OCI-M1 (cell line): ENCODE measurements around the gene MPND.

Experiments
- DNase-seq: peaks from one replicate; lab custom pipeline; 2025; lab: John Stamatoyannopoulos, UW

The MPND gene, protein sequence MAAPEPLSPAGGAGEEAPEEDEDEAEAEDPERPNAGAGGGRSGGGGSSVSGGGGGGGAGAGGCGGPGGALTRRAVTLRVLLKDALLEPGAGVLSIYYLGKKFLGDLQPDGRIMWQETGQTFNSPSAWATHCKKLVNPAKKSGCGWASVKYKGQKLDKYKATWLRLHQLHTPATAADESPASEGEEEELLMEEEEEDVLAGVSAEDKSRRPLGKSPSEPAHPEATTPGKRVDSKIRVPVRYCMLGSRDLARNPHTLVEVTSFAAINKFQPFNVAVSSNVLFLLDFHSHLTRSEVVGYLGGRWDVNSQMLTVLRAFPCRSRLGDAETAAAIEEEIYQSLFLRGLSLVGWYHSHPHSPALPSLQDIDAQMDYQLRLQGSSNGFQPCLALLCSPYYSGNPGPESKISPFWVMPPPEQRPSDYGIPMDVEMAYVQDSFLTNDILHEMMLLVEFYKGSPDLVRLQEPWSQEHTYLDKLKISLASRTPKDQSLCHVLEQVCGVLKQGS

DNA sequence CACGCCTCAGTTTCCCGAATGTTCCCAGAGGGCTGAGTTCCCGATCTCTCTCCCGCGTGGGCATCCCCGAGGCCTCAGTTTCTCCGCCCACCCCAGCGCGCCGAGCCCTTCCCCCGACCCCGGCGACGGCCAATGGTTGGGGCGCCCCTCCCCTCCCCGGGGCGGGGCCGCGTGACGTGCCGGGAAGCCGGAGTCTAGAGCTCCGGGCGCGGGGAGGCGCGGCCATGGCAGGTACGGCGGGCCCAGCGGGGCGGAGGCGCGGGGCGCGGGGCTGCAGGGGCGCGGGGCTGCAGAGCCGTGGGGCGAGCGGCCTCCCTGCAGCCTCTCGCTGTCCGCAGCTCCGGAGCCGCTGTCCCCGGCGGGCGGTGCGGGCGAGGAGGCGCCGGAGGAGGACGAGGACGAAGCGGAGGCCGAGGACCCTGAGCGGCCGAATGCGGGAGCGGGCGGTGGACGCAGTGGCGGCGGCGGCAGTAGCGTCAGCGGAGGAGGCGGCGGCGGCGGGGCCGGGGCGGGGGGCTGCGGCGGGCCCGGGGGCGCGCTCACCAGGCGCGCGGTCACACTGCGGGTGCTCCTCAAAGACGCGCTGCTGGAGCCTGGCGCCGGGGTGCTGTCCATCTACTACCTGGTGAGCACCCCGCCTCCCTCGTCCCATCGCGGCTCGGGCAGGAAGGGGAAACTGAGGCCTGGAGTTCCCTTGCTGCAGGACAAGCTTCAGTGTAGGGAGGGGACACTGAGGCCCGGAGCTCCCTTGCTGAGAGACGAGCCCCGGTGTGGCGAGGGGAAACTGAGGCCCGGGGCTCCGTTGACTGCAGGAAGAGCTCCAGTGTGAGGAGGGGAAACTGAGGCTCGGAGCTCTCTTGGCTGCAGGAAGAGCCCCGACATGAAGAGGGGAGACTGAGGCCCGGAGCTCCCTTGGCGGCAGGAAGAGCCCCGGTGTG, at the start of gene MPND:
Gene MPND, plus strand, starts transcription at position 193 of the 938 bp plus-strand sequence. Its CDS starts 32 bp downstream, at position 225.
- peak; percentile 83 for DNase-seq

DNA sequence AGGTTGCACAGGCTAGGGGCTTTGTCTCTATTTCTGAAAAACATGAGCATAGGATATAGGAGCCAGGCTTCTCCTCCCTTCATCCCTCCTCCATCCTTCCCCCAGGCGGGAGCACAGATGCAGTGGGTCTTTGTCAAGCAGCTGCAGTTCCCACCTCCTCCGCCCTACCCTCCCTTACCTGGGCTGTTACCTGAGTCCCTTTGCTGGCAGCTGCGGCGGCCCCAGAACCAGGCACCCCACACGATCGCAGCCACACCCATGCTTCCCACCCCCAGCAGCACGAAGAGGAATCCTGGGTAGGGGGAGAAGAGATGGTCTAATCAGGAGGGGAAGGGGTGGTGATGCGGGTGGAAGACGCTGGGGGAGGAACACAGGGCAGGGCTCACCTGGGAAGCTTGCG, 49.0 kb upstream of the MPND start:
- no peak for DNase-seq

DNA sequence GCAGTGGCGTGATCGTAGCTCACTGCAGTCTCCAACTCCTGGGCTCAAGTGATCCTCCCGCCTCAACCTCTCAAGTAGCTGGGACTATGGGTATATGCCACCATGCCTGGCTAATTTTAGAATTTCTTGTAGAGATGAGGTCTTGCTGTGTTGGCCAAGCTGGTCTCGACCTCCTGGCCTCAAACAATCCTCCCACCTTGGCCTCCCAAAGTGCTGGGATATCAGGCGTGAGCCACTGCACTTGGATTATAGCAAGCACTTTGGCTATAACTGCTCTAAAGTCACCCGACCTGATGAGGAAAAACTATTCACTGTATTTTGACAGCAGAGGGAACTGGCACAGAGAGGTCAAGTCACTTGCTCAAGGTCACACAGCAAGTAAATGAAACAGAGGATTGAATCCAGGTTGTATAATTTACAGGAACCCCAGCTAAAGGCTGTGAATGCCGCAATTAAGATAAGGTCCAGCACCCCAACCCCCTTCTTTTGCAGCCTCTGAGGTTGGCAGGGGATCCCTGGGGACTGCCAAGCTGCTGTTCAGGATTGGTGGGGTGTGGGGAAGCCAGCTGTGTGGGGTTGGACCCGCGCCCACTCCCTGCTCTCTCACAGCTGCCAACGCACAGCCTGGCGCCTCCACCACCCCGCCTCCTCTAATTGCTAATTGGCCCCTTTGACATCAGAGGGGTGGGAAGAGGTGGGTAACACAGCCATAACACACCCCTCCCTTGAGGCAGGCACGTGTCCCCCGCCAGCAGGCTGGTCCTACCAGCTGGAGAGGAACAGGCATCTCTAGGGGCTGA, 47.2 kb upstream of the MPND start:
- no peak for DNase-seq

DNA sequence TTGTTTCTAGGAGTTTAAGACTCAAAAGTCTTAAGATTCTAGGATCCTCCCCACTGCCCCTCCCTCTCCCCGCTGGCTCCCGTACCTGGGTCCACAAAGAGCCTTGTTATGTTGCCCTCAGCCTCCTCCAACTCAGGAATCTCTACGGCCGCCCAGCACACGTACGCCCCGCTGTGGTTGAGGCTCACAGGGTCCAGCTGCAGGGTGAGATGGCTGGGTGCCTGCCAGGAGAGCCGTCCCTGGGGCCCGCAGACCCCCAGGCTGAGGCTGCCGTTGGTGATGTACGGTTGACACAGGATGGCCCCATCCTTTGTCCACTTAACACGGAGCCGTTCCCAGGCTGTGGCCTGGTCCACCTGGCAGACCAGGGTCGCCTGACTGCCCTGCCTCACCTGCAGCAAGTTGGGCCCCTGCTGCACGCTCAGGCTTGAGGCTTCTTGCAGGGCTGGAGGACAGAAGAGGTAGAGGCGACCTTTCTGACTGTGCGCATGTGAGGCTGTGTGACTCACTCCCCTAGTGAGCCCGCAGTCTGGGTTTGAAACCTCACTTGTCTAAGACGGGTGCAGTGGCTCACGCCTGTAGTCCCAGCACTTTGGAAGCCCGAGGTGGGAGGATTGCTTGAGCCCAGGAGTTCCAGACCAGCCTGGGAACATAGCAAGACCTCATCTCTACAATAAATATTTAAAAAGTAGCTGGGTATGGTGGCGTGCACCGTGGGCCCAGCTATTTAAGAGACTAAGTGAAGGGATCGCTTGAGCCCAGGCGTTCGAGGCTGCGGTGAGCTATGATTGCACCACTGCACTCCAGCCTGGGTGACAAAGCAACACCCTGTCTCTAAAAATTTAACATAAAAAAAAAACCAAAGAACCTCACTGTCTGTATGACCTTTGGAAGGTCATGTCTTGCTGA, 45.2 kb upstream of the MPND start:
- DNase-seq: no peak

DNA sequence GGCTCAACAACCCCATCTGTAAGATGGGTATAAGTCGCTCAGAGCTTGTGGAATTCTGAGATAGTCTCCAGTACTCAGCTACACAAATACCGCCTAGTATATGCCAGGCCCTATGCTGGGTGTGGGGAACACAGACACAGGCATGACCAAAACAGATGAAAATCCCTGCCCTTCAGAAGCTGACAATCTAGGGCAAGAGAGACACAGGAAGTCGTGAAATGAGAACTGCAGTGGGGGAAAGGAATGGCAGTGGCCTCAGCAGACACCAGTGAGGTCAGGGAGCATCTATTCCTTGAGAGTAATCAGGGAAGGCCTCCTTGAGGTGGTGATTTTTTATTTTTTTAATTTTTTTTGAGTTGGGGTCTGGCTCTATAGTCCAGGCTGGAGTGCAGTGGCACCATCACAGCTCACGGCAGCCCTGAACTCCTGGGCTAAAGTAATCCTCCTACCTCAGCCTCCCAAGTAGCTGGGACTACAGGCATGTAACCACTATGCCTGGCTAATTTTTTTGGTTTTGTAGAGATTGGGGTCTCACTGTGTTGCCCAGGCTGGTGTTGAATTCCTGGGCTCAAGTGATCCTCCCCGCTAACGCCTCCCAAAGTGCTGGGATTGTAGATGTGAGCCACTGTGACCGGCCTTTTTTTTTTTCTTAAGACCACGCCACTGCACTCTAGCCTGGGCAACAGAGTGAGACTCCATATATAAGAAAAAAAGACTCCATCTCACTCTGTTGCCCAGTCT, 44.4 kb upstream of the MPND start:
- no peak for DNase-seq

DNA sequence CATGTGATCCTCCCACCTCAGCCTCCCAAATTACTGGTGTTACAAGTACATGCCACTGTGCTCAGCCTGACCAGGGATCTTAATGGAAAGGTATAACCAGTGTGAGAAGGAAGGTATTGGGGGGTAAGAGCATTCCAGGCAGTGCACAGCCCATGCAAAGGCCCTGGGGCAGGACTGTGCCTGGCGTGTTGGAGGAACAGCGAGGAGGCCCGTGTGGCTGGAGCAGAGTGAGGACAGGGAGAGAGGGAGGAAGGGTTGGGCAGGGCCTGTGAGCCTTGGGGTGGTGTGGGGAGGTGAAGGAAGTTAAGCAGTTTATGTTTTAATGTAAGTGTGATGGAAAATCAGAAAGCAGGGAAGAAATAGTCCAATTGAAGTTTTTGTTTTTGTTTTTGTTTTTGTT, 42.8 kb upstream of the MPND start:
- no peak for DNase-seq

DNA sequence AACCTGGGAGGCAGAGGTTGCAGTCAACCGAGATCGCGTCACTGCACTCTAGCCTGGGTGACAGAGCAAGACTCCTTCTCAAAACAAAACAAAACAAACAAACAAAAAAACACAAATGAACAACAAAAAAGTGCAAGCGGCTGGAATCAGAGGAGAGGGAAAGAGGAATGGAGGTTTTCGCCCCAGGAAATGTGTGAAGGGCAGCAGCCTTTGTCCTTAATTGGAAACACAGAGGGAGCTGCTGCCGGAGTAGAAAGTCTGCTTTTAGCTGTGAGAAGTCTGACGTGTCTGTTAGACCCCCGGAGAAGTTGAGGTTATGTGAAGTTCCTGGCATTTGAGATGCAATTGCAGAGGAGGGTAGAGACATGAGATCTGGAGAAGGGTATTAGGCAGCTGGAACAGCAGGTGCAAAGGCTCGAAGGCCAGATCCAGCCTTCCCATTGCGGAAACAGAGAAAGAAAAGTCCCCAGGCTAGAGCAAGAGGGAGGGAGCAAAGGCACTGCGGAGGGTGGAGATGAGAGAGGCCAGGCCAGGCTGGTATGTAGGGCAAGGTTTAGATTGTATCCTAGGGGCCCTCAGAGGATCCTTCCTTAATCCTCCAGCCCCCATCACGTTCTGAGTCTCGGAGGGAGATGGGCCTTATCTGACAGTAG, 41.6 kb upstream of the MPND start:
- no peak for DNase-seq

DNA sequence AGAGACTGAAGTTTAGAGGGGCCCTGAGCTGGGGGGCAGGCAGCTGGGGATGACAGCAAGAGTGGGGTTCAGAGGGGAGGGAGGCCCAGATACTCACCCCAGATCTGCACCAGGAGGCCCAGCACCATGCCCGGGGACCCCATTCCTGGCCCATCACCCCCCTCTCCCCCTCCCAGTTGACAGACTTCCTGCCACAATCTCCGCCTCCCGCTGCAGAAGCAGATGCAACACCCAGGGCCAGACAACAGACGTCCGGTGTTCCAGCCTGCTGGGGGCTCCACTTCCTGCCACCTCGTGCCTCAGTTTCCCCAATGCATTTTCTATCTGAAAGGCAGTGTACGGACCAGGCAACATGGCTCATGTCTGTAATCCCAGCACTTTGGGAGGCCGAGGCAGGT, 41.1 kb upstream of the MPND start, which contains the start of gene TMIGD2:
Gene TMIGD2, minus strand, starts transcription at position 147 of the 398 bp plus-strand sequence. Its CDS starts 4 bp downstream, at position 143.
- DNase-seq: no peak

DNA sequence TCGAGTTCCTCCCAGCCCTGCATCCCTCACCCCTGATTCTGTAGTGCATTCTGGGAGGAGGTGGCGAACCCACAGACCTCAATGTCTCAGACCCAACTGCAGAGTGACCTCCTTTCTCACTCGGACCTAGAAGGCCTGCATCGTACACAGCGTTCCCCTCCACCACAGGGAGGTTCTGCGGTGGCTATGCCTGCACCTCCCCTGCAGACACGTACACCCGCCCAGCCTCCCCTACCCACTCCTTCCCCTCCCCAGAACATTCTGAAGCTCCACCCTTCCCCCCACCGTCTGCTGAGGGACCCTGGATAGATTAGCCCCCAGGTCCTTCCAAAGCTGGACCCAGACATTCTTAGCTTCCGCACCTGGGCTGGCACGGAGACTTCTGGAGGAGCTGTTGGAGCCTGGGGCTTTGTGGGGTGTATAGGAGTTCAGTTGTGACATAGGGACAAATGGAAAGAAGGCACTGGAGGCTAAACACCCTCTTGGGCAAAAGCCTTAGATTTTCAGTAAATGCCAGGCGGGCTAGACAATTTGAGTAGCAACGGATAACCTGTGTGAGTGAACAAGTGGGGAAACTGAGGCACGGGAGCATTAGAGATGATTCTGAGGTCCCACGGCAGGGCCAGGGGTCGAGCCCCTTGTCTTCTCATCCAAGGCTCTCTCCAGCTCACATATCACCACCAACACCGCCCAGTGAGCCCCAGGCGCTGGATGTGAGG, 39.4 kb upstream of the MPND start:
- no peak for DNase-seq

DNA sequence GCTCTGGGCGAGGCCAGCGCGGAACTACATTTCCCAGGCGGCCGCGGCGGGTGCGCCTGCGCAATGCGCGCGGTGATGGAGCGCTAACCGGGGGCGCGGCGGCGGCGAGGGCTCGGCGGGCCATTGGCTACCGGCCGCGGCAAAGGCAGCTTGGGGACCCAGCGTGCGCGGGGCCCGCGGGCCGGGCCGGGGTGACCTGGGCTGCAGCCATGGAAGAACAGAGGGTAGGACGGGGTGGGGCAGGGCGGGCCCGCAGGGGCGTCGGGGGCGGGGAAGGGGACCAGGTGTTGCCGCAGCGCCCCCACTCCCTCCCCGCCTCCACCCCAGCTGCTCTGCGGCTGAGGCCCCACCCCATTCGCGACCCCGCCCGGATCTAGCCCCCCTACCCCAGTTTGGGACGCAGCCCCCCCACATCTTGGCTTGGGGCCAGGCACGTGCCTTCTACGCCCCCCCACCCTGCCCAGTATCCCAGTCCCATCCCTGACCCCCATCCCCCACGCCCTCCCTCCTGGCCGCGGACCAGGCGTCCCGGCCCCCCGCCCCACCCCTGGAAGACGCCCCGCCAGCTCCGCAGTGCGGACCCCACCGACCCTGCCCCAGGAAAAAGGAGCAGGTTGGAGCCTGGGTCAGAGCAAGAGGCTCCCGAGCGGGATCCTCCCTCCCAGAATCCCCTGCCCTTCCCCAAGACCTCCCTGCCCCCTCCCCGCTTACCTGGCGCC, 38.7 kb upstream of the MPND start, which contains the start of gene FSD1:
Gene FSD1, plus strand, starts transcription at position 61 of the 719 bp plus-strand sequence. Its CDS starts 149 bp downstream, at position 210.
- DNase-seq: peak; percentile 30

DNA sequence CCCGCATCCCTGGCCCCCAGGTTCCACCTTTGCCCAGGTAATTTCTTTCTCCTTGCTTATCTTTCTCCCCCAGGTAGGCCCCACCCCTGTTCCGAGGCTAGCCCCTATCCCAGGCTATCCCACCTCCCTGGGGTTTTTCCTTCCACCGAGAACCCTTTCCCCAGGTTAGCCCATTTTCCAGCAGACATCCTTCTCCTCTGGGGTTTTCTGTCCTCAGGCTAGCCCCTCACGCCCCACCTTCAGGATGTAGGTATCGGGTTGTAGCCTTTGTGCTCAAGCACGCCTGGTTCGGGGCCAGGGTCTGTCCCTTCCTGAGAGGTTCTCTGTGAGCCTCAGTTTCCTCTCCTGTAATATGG, 38.1 kb upstream of the MPND start:
- no peak for DNase-seq

DNA sequence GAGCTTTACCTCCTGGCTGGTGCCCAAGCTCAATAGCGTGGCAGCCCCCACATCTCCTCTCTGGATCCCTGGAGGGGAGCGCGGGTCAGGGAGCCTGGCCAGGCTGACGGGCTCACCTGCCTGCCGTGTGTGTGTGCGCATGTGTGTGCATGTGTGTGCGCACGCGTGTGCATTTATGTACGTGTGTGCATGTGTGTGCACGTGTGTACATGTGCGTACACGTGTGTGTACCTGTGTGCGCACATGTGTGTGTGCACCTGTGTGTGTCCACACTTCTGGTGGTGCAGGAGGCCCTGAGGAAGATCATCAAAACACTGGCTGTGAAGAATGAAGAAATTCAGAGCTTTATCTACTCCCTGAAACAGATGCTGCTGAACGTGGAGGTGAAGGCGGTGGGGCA, 37.7 kb upstream of the MPND start:
- no peak for DNase-seq

DNA sequence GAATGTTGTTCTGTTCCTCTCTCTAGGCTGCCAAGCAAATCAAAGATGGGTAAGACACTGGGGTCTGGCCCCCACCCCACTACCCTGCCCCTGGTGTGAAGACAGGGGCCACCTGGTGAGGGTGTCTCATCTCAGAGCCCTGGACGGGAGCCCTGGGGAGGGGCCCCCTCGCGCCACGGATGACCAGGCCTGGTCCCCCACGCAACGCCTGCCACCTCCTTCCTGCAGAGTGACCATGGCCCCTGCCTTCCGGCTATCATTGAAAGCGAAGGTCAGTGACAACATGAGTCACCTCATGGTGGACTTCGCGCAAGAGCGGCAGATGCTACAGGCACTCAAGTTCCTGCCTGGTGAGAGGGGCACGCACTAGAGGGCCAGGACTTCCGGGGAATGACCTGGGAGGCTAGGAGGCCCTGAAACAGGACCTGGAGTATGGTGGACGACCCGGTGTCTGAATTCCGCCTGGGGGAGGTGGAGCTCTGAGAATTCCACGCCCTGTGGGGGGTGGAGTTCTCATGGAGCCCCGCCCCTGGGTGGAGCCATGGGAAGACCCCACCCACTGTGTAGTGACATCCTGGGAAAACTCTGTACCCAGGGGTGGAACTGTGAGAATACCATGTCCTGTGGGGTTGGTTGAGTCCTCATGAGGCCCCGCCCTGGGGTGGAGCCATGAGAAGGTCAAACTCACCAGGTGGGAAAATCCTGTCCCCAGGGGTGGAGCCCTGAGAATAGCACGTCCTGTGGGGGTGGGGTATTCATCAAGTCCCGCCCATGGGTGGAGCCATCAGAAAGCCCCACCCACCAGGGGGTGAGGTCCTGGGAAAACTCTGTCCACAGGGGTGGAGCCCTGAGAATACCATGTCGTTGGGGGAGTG, 32.9 kb upstream of the MPND start:
- DNase-seq: peak; percentile 2

DNA sequence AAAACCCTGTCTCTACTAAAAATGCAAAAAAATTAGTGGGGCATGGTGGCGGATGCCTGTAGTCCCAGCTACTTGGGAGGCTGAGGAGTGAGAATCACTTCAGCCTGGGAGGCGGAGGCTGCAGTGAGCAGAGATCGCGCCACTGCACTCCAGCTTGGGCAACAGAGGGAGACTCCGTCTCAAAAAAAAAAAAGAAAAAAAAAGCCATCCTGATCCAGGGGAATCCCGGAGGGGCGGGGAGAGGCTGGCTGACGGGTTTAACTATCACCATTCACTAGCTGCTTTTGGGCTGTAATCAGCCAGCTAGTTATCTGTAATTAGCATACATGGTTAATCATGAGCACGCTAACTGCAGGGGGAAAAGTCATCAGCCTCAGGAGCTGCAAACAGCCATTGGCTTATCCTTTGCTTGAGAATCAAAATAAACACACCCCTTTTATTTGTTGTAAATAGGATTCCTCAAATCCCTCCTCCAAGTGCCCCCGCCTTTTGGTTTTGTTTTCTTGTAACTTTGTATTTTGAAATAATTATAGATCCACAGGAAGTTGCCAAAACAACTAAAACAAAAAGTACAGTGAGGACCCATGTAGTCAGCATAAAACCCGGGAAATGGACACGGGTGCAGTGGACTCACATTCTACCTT, 29.4 kb upstream of the MPND start:
- no peak for DNase-seq

DNA sequence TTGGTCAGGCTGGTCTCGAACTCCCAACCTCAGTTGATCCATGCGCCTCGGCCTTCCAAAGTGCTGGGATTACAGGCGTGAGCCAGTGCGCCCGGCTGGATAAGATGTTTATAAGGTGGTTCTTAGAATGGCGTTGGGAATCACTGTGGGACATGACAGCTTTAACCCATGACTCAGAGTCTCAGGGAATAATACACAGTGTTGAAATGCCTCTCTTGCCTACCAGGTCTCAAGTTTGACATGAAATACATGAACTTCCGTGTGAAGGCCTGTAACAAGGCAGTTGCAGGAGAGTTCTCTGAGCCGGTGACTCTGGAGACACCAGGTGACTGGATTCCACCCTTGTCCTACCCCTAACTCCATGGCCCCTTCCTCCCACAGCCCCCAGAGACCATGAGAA, 26.4 kb upstream of the MPND start:
- DNase-seq: no peak

DNA sequence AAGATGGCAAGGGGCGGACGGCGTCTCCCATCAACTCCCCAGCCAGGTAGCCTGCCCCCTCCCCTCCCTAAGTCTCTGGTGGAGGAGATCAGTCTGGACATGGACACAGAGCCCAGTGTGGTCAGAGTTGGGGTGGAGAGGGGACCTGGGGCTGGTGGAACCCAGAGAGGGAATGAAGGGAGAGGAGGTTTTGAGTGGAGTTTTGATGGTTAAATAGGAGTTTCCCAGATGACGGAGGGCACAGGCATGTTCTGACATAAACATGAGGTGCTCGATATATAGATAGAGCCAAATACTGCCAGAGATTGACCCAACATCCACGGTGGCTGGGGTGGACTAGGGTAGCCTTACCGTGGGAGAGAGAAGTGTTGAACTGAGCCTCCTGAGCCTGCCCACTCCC, 24.9 kb upstream of the MPND start:
- DNase-seq: no peak
